CD4-positive, alpha-beta T cell (primary cell): ENCODE results near the gene CDKAL1. TPM values are rescaled to one million over a fixed set of nuclear protein-coding genes. Genes with fewer than 3 reads are reported as not detected.

ENCODE experiments used
- ATAC-seq: fragments of 200-7000 bp; cut with Tn5 transposase; one replicate; pipeline ENCODE4 v1.10.0; 2022; ENCODE audit warnings: mild to moderate bottlenecking; ENCODE audit not compliant: poor library complexity
- CTCF ChIA-PET: fragments of 350-600 bp; sonication (Branson Sonifier 250); formaldehyde crosslinking; loops from one replicate; lab custom pipeline; 2021; ENCODE audit warnings: antibody characterized with exemption, inconsistent platforms; lab: Charles Lee
- POLR2A ChIA-PET: fragments of 350-600 bp; sonication (Branson Sonifier 250); formaldehyde crosslinking; loops from one replicate; lab custom pipeline; 2021; ENCODE audit warnings: antibody characterized with exemption, inconsistent platforms; lab: Charles Lee
- DNase-seq, 14 experiments: peaks; one replicate each; pipeline ENCODE4 v3.0.0-alpha.2; 2013 to 2020; ENCODE audit warnings: mixed read lengths in 2 of 14
- H3K27ac ChIP-seq, 2 donors: one replicate each; pipeline versions ENCODE4 v1.5.1 to v1.7.0; 2013; ENCODE audit warnings: low read length in 2 of 2, low read depth in 1 of 2, mild to moderate bottlenecking in 1 of 2
- H3K27me3 ChIP-seq, 2 experiments: 1 replicate in 1 of 2; 2 replicates in 1 of 2; pipeline versions ENCODE4 v1.6.1 to v1.7.0; 2013; ENCODE audit warnings: low read length in 2 of 2, control low read depth in 1 of 2, mild to moderate bottlenecking in 1 of 2, moderate library complexity in 1 of 2; ENCODE audit not compliant: insufficient read depth in 2 of 2, control insufficient read depth in 1 of 2
- H3K36me3 ChIP-seq: one replicate; pipeline ENCODE4 v1.6.1; 2013; ENCODE audit warnings: low read length, control low read depth; ENCODE audit not compliant: insufficient read depth
- H3K4me1 ChIP-seq: one replicate; pipeline ENCODE4 v1.6.1; 2013; ENCODE audit warnings: low read length, control low read depth; ENCODE audit not compliant: insufficient read depth
- H3K4me3 ChIP-seq: one replicate; pipeline ENCODE4 v1.5.1; 2013; ENCODE audit warnings: mild to moderate bottlenecking, low read length, moderate library complexity
- H3K9me3 ChIP-seq, 2 experiments: 1 replicate in 1 of 2; 2 replicates in 1 of 2; pipeline versions ENCODE4 v1.6.1 to v1.7.0; 2013; ENCODE audit warnings: low read length in 2 of 2, mild to moderate bottlenecking in 2 of 2, control low read depth in 1 of 2, moderate library complexity in 1 of 2; ENCODE audit not compliant: control insufficient read depth in 1 of 2, insufficient read depth in 1 of 2
- H3K27ac Mint-ChIP-seq: one replicate; pipeline ENCODE4 v1.8.0; 2020; ENCODE audit warnings: mixed read lengths
- H3K27me3 Mint-ChIP-seq: one replicate; pipeline ENCODE4 v1.8.0; 2021; ENCODE audit warnings: mixed read lengths
- H3K36me3 Mint-ChIP-seq: one replicate; pipeline ENCODE4 v1.8.0; 2021; ENCODE audit warnings: low read depth, mixed read lengths
- H3K4me1 Mint-ChIP-seq: one replicate; pipeline ENCODE4 v1.8.0; 2021; ENCODE audit warnings: low read depth, mixed read lengths
- H3K4me3 Mint-ChIP-seq: one replicate; pipeline ENCODE4 v1.8.0; 2020; ENCODE audit warnings: mild to moderate bottlenecking, mixed read lengths
- H3K9me3 Mint-ChIP-seq: one replicate; pipeline ENCODE4 v1.8.0; 2020; ENCODE audit warnings: mixed read lengths
- intact Hi-C, 2 experiments: fragments of 100-400 bp; cut with DNase I in 1 of 2; cut with micrococcal nuclease in 1 of 2; formaldehyde crosslinking; loops; one replicate each; pipeline versions ENCODE4 v1.15.1 to v1.9.0; 2023 to 2025; cut with DNase I, micrococcal nuclease
- total RNA-seq, 174 experiments: library from RNA in 2 of 174; stranded (reverse) in 2 of 174; gene quantifications; one replicate each; pipeline ENCODE4 v1.2.3 and lab custom pipeline; 2021 to 2026
- TF ChIP-seq, protein P1 (sequence below): fragments of 200-600 bp; IDR thresholded peaks from one replicate; pipeline ENCODE4 v1.8.0; 2022; ENCODE audit warnings: antibody characterized with exemption, mild to moderate bottlenecking

CDKAL1 gene
- total RNA-seq, 2 experiments from 2014 or later: 21.3 to 23.9 TPM

DNA sequence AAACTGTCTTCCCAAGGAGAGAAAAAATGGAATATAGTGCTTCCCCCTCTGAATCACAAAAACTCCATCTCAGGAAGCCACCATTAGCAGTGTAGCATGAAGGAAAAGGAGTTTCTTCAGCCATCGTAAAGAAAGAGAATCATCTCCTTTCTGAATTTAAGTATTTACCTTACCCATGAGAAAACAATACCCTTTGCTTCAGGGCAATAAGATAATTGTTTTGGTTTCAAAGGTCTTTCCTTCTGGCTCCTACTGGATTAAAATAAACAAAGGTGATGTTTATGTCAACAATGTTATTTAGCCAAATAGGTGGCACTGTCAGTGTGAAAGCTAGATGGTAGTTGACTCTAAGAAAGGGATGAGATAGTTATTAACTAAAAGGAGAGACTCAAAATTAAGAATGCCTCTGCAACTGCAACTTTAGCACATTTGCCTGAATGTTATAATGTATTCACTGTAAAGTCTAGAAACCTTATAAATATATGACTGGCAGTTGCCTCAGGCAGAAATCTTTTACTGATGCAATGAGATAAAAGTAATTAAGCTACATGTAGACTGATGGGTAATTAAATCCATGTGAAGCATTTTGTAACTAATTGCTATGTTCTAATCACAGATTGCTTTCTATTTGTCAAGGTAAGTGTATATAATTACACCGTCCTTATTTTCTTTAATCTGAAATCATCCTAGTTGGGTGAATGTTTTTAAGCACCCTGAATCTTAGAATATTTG lies 399.0 kb downstream of the CDKAL1 start:
- TF ChIP-seq, protein P1, sequence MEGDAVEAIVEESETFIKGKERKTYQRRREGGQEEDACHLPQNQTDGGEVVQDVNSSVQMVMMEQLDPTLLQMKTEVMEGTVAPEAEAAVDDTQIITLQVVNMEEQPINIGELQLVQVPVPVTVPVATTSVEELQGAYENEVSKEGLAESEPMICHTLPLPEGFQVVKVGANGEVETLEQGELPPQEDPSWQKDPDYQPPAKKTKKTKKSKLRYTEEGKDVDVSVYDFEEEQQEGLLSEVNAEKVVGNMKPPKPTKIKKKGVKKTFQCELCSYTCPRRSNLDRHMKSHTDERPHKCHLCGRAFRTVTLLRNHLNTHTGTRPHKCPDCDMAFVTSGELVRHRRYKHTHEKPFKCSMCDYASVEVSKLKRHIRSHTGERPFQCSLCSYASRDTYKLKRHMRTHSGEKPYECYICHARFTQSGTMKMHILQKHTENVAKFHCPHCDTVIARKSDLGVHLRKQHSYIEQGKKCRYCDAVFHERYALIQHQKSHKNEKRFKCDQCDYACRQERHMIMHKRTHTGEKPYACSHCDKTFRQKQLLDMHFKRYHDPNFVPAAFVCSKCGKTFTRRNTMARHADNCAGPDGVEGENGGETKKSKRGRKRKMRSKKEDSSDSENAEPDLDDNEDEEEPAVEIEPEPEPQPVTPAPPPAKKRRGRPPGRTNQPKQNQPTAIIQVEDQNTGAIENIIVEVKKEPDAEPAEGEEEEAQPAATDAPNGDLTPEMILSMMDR: no peak
- H3K36me3 ChIP-seq: no peaks in the 10 kb centered on the region
- H3K36me3 Mint-ChIP-seq: peaks cover 24% of the 10 kb centered on the region
- H3K9me3 Mint-ChIP-seq: no peaks in the 10 kb centered on the region
- ATAC-seq (no peak), DNase-seq (no peak)
- H3K4me1 Mint-ChIP-seq: no peaks in the 10 kb centered on the region
- no peaks in the 10 kb centered on the region for H3K27me3 ChIP-seq
- no peaks in the 10 kb centered on the region for H3K27me3 Mint-ChIP-seq
- no peaks in the 10 kb centered on the region for H3K9me3 ChIP-seq
- no peak overlapping the region for H3K27ac ChIP-seq
- POLR2A ChIA-PET: no interaction called here
- no peak overlapping the region for H3K27ac Mint-ChIP-seq
- no peaks in the 10 kb centered on the region for H3K4me1 ChIP-seq
- no peak overlapping the region for H3K4me3 Mint-ChIP-seq
- intact Hi-C loops: no loop called here
- H3K4me3 ChIP-seq: no peak overlapping the region
- CTCF ChIA-PET: no interaction called here

DNA sequence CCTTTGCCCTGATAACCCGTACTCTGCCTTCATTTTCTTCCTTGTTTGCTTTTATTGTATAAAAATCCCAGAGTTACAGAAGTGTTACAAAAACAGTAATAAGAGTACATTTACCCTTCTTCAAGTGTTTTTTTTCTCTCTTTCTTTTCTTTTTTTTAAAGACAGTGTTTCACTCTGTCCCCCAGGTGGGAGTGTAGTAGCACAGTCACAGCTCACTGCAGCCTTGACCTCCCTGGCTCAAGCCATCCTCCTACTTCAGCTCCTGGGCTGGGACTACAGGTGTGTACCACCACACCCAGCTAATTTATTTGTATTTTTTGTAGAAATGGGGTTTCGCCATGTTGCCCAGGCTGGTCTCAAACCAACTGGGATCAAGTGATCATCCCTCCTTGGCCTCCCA lies 402.7 kb downstream of the CDKAL1 start:
- intact Hi-C loops: no loop called here
- Histone ChIP-seq H3K9me3 (peaks cover 0 to 4% of the 10 kb centered on the region in 2 experiments), H3K36me3 (no peaks in the 10 kb centered on the region), H3K4me3 (no peak overlapping the region), H3K4me1 (no peaks in the 10 kb centered on the region), H3K27me3 (no peaks in the 10 kb centered on the region), H3K27ac (no peak overlapping the region)
- H3K27me3 Mint-ChIP-seq: no peaks in the 10 kb centered on the region
- no peaks in the 10 kb centered on the region for H3K4me1 Mint-ChIP-seq
- DNase-seq (no peak), ATAC-seq (no peak)
- ChIA-PET CTCF (no interaction called here), POLR2A (no interaction called here)
- no peaks in the 10 kb centered on the region for H3K9me3 Mint-ChIP-seq
- no peak overlapping the region for H3K4me3 Mint-ChIP-seq
- H3K27ac Mint-ChIP-seq: no peak overlapping the region
- peaks cover 36% of the 10 kb centered on the region for H3K36me3 Mint-ChIP-seq
- TF ChIP-seq, protein P1: no peak

DNA sequence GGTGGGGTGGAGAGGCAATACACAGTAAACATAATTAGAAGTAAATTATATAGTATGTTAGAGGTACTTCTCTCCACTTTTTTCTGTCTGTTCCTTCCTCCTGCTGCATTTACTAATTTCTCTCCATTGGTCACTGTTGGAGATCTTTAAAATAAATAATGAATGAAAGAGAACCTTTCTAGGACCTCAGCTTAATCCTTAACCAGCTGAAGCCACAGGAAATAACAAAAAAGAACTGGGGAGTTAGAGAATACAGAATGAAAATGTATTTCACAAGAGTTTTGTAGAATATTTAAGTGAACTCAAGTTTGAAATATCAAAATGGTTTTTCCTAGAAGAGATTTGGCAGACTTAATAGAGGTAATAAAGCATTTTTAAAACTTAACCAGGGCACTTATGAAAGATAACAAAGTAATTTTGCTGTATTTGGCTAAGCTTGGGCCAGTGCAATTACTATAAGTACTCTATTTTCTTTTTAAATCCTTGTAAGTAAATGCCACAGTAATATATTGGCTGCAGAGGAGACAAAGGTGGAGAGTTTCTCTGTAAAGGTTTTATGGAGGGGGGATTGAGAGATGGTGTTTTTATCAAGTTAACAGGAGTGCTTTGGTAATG lies 405.0 kb downstream of the CDKAL1 start:
- Histone ChIP-seq H3K4me1 (no peaks in the 10 kb centered on the region), H3K9me3 (peaks cover 0 to 13% of the 10 kb centered on the region in 2 experiments), H3K27ac (no peak overlapping the region), H3K27me3 (no peaks in the 10 kb centered on the region), H3K4me3 (no peak overlapping the region), H3K36me3 (no peaks in the 10 kb centered on the region)
- Mint-ChIP-seq H3K9me3 (peaks cover 5% of the 10 kb centered on the region), H3K27ac (no peak overlapping the region), H3K27me3 (no peaks in the 10 kb centered on the region), H3K4me3 (no peak overlapping the region), H3K4me1 (no peaks in the 10 kb centered on the region), H3K36me3 (peaks cover 52% of the 10 kb centered on the region)
- ChIA-PET POLR2A (no interaction called here), CTCF (no interaction called here)
- DNase-seq: no peak
- ATAC-seq: no peak
- TF ChIP-seq, protein P1: no peak
- intact Hi-C loops: no loop called here
